Osteocyte (in vitro differentiated cells): ENCODE measurements around the gene RBMS3. TPM values are rescaled to one million over a fixed set of nuclear protein-coding genes. Genes with fewer than 3 reads are reported as not detected.

Experiments
- DNase-seq: peaks from one replicate; pipeline ENCODE4 v3.0.0; 2021; ENCODE audit warnings: mixed read lengths; ENCODE audit not compliant: unreplicated experiment; ENCODE audit errors: extremely low spot score
- H3K27ac Mint-ChIP-seq: one replicate; pipeline ENCODE4 v1.8.0; 2021; ENCODE audit warnings: mild to moderate bottlenecking, mixed read lengths; ENCODE audit not compliant: unreplicated experiment
- H3K27me3 Mint-ChIP-seq: one replicate; pipeline ENCODE4 v1.8.0; 2021; ENCODE audit warnings: mixed read lengths; ENCODE audit not compliant: unreplicated experiment
- H3K36me3 Mint-ChIP-seq: one replicate; pipeline ENCODE4 v1.8.0; 2021; ENCODE audit warnings: mixed read lengths; ENCODE audit not compliant: unreplicated experiment
- H3K4me1 Mint-ChIP-seq: one replicate; pipeline ENCODE4 v1.8.0; 2021; ENCODE audit warnings: mixed read lengths; ENCODE audit not compliant: unreplicated experiment
- H3K4me3 Mint-ChIP-seq: one replicate; pipeline ENCODE4 v1.8.0; 2021; ENCODE audit warnings: mild to moderate bottlenecking, moderate library complexity, mixed read lengths; ENCODE audit not compliant: unreplicated experiment
- H3K9me3 Mint-ChIP-seq: one replicate; pipeline ENCODE4 v1.8.0; 2021; ENCODE audit warnings: mixed read lengths; ENCODE audit not compliant: unreplicated experiment
- CTCF ChIP-seq: fragments of 200-600 bp; sonication (generic); IDR thresholded peaks from 2 replicates; pipeline ENCODE4 v1.5.0; 2021; ENCODE audit warnings: antibody characterized with exemption, mild to moderate bottlenecking, moderate library complexity
- total RNA-seq: library from RNA; stranded (reverse); gene quantifications from 2 replicates; pipeline ENCODE4 v1.2.1, GENCODE V29; 2021

Gene RBMS3
- total RNA-seq, 1 donor from 2014 or later: 64.2 TPM

GRCh38 chr3:29771602-29772001 lies 490.7 kb downstream of the RBMS3 start:
- Mint-ChIP-seq H3K4me1 (peaks cover 17% of the 10 kb centered on the region), H3K4me3 (no peak overlapping the region), H3K36me3 (peaks cover 13% of the 10 kb centered on the region), H3K27ac (no peak overlapping the region), H3K9me3 (no peaks in the 10 kb centered on the region), H3K27me3 (no peaks in the 10 kb centered on the region)
- no peak for DNase-seq
- TF ChIP-seq CTCF: no peak

DNA sequence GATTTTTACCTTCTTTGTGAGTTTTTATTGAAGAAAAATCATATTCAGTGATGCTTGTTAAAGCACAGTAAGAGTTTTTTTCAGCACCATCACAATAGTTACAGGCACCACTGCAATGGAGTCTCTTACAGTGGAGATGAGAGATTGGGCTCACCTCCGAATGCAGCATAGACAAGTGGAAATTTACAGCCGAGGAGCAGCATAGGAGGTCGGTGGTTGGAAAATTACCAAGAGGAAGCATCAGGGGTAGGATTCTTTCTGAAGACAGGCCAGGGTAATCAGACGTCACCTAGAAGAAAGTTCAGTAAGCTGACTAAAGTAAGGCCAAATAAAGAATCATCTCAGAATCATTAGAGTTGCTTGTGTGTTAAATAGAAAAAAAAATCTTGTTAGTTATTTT lies 491.6 kb downstream of the RBMS3 start:
- no peak for TF ChIP-seq CTCF
- H3K36me3 Mint-ChIP-seq: peaks cover 13% of the 10 kb centered on the region
- H3K9me3 Mint-ChIP-seq: no peaks in the 10 kb centered on the region
- DNase-seq: no peak
- H3K27me3 Mint-ChIP-seq: no peaks in the 10 kb centered on the region
- H3K4me1 Mint-ChIP-seq: peaks cover 15% of the 10 kb centered on the region
- no peak overlapping the region for H3K4me3 Mint-ChIP-seq
- no peak overlapping the region for H3K27ac Mint-ChIP-seq

- H3K36me3 Mint-ChIP-seq: peaks cover 8% of the 10 kb centered on the region
- TF ChIP-seq CTCF: no peak
- H3K4me1 Mint-ChIP-seq: peaks cover 15% of the 10 kb centered on the region
- H3K27me3 Mint-ChIP-seq: no peaks in the 10 kb centered on the region
- H3K4me3 Mint-ChIP-seq: no peak overlapping the region
- no peak for DNase-seq
- no peaks in the 10 kb centered on the region for H3K9me3 Mint-ChIP-seq
- H3K27ac Mint-ChIP-seq: no peak overlapping the region
Measured at GRCh38 chr3:29773481-29773880, 492.6 kb downstream of the RBMS3 start.

DNA sequence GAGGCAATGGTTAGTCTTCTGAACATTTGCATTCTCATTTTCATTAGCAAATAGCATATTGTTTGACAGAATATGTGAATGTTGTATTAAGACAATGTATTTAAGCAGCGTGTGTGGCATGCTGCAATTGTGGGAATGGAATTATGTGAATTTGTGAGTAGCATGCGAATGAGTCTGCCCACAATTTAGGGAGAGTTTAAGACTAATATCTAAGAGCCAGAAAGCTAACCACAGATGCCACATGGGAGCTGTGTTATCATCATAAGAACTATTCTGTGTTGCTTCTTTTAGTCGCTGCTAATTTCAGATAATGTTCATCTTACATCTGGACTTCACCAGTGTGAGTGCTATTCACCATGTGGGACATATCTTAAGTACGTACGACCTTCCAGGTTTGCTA lies 494.5 kb downstream of the RBMS3 start:
- no peak for DNase-seq
- no peak for TF ChIP-seq CTCF
- H3K4me3 Mint-ChIP-seq: no peak overlapping the region
- peaks cover 4% of the 10 kb centered on the region for H3K36me3 Mint-ChIP-seq
- H3K4me1 Mint-ChIP-seq: peaks cover 15% of the 10 kb centered on the region
- no peaks in the 10 kb centered on the region for H3K27me3 Mint-ChIP-seq
- H3K9me3 Mint-ChIP-seq: no peaks in the 10 kb centered on the region
- H3K27ac Mint-ChIP-seq: no peak overlapping the region

DNA sequence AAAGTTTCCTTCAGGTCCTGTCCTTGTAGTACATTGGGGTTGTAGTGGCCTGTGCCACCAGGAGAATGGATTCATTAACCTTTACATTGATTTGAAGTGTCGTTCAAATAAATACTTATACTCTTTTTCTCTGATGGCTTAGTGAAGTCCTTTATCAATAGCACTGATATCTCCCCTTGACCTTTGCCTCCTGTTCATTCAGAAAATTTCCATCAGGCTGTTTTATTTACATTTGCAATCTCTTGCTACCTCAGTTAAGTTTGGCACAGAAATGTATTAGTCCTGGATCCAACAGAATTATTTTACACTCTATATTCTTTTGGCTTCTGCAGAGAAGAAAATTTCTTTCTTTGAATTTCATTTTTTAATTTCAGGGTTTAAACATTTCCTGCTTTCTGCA lies 497.0 kb downstream of the RBMS3 start:
- Mint-ChIP-seq H3K9me3 (peaks cover 8% of the 10 kb centered on the region), H3K27me3 (no peaks in the 10 kb centered on the region), H3K4me3 (no peak overlapping the region), H3K4me1 (peaks cover 7% of the 10 kb centered on the region), H3K27ac (no peak overlapping the region), H3K36me3 (peaks cover 11% of the 10 kb centered on the region)
- no peak for TF ChIP-seq CTCF
- no peak for DNase-seq
